ENCODE data around the gene BCL7B.
"Not testable (repeated sequence)": the region's sequence is repeated elsewhere in the genome, so short reads cannot be mapped to it uniquely, and the experiment has no call there.

Gene BCL7B

DNA sequence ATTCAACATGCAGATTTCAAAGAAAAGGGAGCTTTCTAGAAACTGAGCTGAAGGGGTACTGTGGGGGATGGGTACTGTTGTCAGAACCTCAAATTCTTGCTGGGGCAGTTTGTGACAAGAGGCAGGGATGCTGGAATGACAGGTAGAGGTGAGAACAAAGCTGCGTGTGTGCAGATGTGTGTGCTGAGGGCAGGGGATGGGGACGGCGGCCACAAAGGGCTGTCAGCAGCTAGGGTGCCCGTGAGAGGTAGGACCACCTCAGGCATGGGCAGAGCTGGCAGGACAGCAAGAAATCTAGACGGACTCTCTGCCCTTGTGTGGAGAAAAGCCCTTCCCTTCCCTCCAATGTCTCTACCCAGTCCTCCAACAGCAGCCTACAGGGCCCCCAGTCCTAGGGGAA lies 21.0 kb downstream of the BCL7B start:
- no peak for DNase-seq (ENCODE audit: low read depth in 1 of 2, low spot score in 1 of 2)

DNA sequence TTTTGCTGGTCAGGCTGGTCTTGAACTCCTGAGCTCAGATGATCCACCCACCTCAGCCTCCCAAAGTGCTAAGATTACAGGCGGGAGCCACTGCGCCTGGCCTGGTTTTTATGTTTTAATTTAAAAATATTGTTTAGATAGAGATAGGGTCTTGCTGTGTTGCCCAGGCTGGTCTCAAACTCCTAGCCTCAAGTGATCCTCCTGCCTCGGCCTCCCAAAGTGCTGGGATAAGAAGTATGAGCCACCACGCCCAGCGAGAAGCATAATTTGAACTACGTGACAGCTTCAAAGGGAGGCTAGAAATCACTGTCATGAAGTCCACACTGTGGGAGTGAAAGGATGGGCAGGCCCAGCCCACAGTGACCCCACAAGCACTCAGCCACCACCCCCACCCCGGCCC lies 21.6 kb downstream of the BCL7B start:
- DNase-seq (ENCODE audit: low read depth in 1 of 2, low spot score in 1 of 2), result not testable (repeated sequence)

DNA sequence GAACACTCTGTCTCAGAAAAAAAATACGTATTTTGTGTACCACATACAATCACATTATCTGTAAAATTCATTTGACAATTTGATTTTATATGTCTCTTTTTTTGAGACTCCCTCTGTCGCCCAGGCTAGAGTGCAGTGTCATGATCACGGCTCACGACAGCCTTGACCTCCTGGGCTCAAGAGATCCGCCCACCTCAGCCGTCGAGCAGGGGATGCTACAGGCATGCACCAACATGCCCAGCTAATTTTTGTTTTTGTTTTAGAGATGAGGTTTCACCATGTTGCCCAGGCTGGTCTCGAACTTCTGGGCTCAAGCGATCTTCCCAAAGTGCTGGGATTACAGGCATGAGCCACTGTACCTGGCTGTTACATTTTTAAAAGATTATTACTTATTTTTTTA lies 23.7 kb downstream of the BCL7B start:
- DNase-seq (ENCODE audit: low read depth in 1 of 2, low spot score in 1 of 2), result no peak

DNA sequence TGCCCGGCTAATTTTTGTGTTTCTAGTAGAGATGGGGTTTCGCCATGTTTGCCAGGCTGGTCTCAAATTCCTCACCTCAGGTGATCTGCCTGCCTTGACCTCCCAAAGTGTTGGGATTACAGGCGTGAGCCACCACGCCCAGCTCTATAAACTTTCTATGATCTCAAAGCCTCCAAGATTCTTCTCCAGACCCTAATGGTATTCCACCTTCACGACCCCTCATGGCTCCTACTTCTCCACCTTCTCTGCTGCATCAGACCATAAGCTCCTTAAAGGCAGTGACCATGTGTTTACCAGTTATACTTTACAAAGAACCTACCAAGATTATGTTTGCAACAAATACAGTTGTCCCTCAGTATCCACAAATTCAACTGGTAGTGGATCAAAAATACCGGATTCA lies 25.3 kb downstream of the BCL7B start:
- no peak for DNase-seq (ENCODE audit: low read depth in 1 of 2, low spot score in 1 of 2)

DNA sequence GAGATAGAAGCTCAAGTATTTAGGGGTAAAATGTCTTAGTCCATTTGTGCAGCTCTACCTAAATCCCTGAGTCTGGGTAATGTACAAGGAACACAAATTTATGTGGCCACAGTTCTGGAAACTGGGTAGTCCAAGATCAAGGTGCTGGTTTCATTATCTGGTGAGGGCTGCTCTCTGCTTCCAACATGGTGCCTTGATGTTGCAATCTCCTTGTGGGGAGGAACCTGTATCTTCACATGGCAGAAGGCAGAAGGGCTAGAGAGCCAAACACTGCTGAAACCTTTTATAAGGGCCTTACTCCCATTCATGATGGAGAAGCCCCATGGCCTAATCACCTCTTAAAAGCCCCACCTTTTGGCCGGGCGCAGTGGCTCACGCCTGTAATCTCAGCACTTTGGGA lies 26.7 kb downstream of the BCL7B start:
- DNase-seq (ENCODE audit: low read depth in 1 of 2, low spot score in 1 of 2), result no peak

DNA sequence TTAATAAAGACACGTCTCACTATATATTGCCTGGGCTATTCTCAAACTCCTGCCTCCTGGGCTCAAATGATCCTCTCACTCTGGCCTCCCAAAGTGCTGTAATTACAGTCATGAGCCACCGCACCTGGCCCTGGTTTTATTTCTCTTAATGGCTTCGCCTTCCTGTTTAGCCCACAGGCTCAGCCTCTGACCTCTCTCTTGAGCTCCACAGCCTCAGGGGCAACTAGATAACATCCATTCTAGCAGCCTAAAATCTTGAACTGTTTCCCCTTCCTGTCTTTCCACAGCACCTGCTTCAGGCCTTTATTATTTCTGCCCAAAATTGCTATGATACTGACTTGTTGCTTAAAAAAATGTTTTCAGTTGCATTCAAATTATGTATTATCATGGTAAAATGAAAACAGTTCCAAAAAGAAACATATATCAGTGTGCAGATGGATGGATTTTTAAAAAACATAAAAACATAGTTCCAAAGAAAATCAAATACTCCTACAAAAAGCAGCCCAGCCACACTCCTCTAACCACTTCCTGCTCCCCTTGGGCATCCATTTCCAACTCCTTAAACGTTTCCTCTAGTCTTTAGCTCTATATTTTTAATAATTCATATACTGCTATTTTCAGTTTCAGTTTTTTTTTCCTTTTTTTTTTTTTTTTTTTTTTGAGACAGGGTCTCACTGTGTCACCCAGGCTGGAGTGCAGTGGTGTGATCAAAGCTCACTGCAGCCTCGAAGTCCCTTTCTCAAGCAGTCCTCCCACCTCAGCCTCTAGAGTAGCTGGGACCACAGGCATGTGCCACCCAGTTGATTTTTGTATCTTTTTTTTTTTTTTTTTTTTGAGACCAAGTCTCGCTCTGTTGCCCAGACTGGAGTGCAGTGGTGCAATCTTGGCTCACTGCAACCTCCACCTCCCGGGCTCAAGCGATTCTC lies 30.3 kb downstream of the BCL7B start:
- no peak for DNase-seq (ENCODE audit: low read depth in 1 of 2, low spot score in 1 of 2)

DNA sequence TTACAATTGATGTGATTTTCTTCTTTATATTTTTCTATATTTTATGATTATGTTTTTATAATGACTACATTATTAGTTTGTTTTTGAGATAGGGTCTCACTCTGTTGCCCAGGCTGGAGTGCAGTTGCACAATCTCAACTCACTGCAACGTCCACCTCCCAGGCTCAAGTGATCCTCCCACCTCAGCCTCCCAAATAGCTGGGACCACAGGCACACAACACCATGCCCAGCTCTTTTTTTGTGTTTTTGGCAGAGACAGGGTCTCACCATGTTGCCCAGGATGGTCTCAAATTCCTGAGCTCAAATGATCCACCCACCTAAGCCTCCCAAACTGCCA lies 31.4 kb downstream of the BCL7B start:
- DNase-seq (ENCODE audit: low read depth in 1 of 2, low spot score in 1 of 2), result not testable (repeated sequence)

DNA sequence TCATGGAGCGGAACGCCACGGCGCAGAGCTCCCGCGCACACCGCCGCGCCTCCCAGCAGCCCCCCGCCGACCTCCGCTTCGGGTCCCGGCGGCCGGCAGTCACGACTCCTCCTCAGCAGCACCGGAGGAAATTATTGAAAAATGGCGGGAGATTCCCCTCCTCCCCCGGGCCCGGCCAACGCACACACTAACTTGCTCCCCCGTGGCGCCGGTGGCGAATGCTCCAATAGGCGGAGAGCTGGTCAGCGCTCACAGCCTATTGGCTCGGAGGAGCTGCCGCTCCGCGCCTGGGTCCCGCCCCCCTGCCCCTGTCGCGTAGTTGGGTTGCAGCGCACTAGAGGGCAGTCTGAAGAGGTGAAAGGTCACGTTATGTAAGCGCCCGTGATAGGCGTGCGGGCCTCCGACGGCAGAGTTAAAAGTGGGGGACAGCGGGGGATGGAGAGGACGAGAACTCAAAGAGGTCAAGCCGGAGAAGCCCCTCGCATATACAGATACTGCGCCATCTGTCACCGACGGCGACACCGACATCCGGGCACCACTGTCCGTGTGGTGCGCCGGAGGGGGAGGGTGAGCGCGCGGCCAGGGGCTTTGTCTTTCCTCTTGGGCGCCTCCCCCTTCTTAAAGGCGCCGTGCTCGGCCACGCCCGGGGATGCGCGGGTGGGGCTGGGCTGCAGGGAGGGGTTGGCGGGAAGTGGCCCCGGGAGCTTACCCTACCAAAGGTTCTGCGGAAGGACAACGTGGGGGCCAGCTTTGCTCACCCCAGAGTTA lies 35.2 kb downstream of the BCL7B start, which contains the start of gene BAZ1B:
Gene BAZ1B, minus strand, starts transcription at position 189 of the 768 bp plus-strand sequence. CDS start 360 bp downstream, outside the sequence.
- peak; percentile 91 to 92 for DNase-seq (ENCODE audit: low read depth in 1 of 2, low spot score in 1 of 2)

DNA sequence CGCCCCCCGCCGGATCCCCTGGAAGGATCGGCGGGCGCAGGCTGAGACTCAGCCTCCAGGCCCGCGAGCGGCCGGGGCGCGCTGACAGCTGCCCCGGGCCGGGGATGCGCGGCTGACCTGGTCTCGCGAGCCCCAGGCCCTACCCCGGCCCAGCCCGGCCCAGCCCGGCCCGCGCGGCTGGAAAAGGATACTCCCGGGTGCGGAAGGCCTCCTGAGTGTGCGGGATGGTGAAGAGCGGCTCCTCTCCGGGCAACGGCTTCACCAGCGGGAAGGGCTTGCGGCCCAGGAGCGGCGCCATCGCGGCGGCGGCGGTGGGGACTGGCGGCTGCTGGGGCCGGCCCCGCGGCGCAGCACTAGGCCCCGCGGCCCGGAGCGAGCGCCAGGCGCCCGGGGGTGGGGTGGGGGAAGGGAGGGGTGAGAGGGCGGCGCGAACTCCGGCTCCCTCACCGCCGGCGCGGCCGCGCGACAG lies 35.8 kb downstream of the BCL7B start:
- DNase-seq (ENCODE audit: low read depth in 1 of 2, low spot score in 1 of 2), result peak in 1 of 2 donors; percentile 59

DNA sequence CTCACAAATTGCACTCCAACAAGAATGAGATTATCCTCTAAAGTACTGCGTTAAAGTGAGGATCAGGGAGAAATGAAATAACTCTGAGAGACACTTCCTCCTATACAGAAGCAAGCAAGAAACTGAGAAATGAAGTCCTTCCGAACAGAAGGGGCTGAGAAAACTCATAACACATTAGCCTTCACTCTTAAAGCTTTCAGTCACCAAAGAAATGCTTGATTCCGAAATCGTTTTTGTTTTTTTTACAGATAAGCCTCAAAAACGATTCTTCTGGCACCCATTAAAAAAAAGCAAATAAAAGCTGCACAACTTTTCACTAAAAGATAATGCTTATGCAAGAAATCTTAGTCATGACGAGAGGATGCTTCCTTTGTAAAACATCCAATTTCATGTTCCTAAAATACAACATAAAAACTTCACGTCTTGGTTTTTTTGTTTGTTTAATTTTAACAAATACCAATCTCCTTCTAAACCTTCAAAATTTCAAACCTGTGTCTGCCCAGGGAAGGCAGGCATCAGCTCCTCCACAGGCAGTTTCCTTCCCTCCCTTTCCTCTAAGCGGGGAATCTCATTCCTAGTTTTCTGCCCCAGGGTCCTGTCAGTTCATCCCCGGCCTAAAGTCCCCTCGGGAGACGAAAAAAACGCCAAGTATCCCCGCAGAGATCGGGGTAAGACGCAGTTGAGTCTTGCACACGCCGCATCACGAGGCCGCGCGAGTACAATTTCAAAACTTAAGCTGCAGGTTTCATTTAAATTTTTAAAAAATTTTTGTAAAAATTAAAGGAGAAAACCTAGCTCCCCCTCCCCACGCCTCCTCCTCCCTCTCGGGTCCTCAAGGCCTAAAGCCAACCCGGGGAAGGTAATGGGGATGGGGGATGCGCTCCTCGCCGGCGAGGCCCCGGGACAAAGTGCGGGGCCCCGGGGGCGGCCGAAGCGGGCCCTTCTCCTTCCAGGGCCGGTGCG lies 36.5 kb downstream of the BCL7B start:
- DNase-seq (ENCODE audit: low read depth in 1 of 2, low spot score in 1 of 2), result no peak

DNA sequence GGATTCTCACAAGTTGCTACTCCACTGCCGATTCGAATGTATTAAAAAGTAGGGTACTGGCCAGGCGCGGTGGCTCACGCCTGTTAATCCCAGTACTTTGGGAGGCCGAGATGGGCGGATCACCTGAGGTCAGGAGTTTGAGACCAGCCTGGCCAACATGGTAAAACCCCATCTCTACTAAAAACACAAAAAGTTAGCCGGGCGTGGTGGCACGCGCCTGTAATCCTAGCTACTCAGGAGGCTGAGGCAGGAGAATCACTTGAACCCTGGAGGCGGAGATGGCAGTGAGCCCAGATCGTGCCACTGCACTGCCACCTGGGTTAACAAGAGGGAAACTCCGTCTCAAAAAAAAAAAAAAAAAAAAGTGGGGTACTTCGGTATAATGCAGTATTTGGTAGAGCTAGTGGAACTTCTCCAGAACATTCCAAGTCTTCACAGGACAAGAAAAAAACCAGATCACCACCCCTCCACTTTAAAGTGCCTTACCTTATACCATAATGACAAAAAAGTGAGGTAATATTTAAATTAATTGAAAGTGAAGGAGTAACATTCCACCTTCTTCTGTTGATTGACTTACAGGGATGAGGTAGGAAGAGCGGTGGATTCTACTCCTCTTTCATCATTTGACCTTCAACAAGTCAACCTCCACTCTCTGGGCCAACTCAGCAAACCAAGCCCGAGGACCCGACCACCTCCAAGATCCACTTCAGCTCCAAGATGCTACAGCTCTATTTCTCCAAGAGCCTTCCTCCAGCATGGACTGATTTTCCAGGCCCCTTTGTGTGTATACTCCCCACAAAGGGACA lies 37.4 kb downstream of the BCL7B start:
- no peak for DNase-seq (ENCODE audit: low read depth in 1 of 2, low spot score in 1 of 2)

DNA sequence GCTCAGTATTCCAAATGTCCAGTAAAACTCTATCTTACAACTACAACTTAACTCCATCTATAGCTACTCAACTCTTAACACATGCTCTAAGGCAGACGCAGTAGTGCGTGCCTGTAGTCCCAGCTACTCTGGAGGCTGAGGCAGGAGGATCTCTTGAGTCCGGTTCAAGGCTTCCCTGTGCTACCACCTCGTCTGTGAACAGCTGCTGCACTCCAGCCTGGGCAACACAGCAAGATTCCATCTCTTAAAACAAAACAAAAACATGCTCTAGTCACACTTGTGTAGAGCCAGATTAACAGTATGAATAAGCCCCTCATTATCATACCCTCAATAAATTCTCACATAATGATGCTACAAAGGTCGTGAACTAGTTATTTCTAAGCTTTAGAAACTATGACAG lies 39.0 kb downstream of the BCL7B start:
- no peak for DNase-seq (ENCODE audit: low read depth in 1 of 2, low spot score in 1 of 2)

DNA sequence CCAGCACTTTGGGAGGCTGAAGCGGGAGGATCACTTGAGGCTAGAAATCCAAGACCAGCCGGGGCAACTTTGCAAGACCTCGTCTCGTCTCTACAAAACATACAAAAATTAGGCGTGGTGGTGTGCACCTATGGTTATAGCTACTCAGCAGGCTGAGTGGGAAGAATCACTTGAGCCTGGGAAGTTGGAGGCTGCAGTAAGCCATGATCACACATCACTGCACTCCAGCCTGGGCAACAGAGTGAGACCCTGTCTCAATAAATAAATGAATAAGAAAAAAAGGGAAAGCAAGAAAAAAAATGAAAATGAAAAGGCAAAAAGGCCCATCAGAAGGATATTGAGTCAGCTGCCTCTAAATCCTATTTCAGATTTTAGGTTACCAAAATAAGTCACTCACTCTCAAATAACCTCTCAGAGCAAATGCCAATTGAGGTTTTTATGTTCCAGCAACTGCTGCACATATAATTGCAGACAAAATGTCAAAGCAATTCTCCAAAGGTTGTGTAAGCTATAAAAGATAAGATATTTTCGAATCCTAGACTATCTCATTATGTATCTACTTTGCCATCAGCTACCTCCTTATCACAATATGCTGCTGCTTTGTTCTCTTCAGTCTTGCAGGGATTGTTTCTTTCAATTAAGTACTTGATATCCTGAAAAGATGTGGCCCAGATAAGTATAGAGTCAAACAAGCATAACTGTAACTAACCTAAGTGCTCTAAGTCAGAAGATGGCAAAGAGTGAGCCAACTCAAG lies 40.1 kb downstream of the BCL7B start:
- DNase-seq (ENCODE audit: low read depth in 1 of 2, low spot score in 1 of 2), result no peak

DNA sequence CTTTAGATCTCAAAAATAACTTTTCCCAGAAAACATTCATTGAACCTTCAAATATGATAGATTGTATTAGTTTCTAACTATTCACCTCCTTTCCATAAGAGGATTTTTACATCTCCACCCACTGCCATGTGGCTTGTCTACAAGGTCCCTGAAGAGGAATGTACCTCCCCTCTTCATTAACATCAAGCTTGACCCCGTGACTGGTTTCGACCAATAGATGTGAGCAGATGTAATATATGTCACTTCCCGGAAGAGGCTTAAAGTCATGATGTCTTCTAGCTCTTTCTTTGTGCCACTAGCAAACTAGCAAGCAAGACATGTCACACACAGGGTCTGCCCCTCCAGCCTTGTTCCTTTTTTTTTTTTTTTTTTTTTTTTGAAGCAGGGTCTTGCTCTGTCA lies 42.3 kb downstream of the BCL7B start:
- no peak for DNase-seq (ENCODE audit: low read depth in 1 of 2, low spot score in 1 of 2)

DNA sequence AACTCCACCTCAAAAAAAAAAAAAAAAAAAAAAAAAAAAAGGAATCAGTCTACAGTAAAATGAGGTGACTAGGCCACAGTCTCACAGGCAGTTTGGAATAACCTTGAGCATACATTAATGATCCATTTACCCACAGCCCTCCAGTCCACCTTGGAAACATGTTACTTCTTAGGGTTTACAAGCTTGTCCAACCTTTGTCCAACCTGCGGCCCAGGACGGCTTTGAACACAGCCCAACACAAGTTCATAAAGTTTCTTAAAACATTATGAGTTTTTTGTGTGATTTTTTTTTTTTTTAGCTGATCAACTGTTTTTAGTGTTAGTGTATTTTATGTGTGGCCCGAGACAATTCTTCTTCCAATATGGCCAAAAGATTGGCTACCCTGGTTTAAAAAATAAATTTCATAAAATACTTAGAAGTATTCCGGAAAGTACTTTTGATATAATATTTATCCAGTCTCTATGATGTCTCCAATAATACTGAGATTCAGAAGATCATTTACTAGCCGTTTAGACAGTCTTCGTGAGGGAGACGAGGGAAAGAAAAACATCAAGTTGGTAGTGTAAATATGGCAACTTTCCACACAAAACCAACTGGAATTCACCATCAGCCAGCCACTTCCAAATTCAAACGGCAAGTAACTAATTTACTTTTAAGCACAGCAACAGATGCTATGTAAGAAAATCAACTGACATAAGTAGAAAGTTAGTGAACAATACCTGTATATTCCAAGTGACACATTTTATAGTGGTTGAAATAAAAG lies 45.3 kb downstream of the BCL7B start:
- no peak for DNase-seq (ENCODE audit: low read depth in 1 of 2, low spot score in 1 of 2)

DNA sequence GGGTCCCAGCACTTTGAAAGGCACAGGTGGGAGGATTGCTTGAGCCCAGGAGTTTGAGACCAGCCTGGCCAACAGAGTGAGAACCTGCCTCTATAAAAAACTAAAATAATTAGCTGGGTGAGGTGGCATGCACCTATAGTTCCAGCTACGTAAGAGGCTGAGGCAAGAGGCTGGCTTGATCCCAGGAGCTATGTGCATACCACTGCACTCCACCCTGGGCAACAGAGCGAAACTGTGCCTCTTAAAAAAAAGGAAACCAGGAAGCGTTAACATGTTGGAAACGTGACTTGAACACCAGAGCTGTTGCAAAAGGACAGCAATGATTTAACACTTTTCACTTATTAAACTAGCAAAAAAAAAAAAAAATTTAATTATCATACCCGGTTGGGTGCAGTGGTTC lies 48.0 kb downstream of the BCL7B start:
- DNase-seq (ENCODE audit: low read depth in 1 of 2, low spot score in 1 of 2), result no peak

DNA sequence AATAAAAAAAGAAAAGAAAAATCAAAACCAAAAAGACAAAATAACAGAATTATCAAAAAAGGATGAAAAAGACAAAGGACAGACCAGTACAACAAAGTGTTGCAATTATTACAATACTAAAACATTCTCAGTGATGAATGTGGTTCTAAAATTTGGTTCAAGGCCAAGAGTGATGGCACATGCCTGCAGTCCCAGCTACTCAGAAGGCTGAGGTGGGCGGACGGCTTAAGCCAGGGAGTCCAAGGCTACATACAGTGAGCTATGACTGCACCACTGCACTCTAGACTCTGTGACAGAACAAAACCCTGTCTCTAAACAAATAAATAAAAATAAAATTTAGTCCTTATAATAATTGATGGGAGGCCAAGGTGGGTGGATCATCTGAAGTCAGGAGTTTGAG lies 49.9 kb downstream of the BCL7B start:
- DNase-seq (ENCODE audit: low read depth in 1 of 2, low spot score in 1 of 2), result no peak

DNA sequence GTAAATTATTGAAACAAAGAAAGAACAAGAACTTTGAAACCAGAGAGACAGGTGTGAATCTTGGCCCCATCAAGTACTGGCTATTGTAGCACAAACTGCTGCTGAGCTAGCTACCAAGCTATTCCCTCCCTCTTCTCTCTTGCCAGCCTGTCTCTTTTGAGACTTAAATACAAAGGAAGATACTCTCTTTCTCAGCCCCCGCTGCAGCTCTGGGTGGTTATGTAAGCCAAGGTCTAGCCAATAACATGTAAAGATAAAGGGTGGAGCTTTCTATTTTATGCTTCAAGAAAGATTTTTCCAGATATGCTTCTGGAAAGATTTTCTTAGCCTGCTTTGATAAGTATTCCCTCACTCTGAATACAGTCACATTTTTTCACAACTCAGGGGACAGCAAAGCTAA lies 52.6 kb downstream of the BCL7B start:
- no peak for DNase-seq (ENCODE audit: low read depth in 1 of 2, low spot score in 1 of 2)

DNA sequence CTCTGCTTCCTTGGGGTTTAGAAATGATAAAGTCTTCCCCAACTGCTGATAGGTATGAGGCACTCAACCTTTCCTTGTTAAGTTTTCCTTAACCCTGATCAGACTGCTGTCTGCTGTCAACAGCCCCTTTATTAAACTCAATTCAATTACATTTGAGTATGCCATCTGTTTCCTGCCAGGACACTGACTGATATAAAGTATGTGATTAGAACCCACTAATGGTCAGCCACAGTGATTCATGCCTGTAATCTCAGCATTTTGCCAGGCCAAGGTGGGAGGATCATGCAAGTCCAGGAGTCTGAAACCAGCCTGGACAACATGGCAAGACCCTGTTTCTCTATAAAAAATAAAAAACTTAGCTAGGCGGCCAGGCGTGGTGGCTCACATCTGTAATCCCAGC lies 53.5 kb downstream of the BCL7B start:
- DNase-seq (ENCODE audit: low read depth in 1 of 2, low spot score in 1 of 2), result no peak

All from stimulated activated CD4-positive, alpha-beta T cell treated with anti-CD3 and anti-CD28 coated beads, Interleukin-15, amount 100 ng/mL, for 1 hour (primary cell).